HCT116 (cell line): ENCODE results near the gene CACNA1C. TPM values are rescaled to one million over a fixed set of nuclear protein-coding genes. Genes with fewer than 3 reads are reported as not detected.

Source experiments
- ATAC-seq: fragments of 200-7000 bp; cut with Tn5 transposase; 2 replicates; pipeline ENCODE4 v1.9.1; 2020; ENCODE audit warnings: mild to moderate bottlenecking, moderate library complexity
- BruUV-seq: library from RNA; stranded (reverse); fragments of 400-500 nt; replicated peaks from 2 replicates; lab custom pipeline; 2021; lab: Mats Ljungman, UMichigan
- CTCF ChIA-PET: fragments of 300-600 bp; sonication (Branson Sonifier 250); formaldehyde crosslinking; loops from one replicate; lab custom pipeline; 2021; ENCODE audit warnings: antibody characterized with exemption; lab: Charles Lee
- POLR2A ChIA-PET: fragments of 300-600, 350-600 bp; sonication (Branson Sonifier 250); formaldehyde crosslinking; loops from one replicate; lab custom pipeline; 2021; ENCODE audit warnings: antibody characterized with exemption; lab: Charles Lee
- RAD21 ChIA-PET, 2 experiments: fragments of 300-600 bp; sonication (Branson Sonifier 250); formaldehyde crosslinking; loops; one replicate each; lab custom pipeline; 2023; ENCODE audit warnings: low total read pairs in 2 of 2; ENCODE audit not compliant: uncharacterized antibody in 2 of 2, unreplicated experiment in 2 of 2, low non-redundant PET in 1 of 2; lab: Charles Lee
- DNase-seq: peaks from one replicate; pipeline ENCODE4 v3.0.0-alpha.2; 2010; ENCODE audit warnings: low read depth, low spot score
- H2AFZ ChIP-seq: fragments of 200-600 bp; shearing (Covaris generic), sonication (generic); 2 replicates; pipeline ENCODE4 v1.6.1; 2017; ENCODE audit warnings: low read depth, mixed run types, mixed read lengths, antibody characterized with exemption, low read length; ENCODE audit not compliant: poor library complexity, severe bottlenecking
- H3K27ac ChIP-seq: 2 replicates; pipeline ENCODE4 v1.5.1; 2012; ENCODE audit warnings: low read depth, low read length
- H3K27me3 ChIP-seq: fragments of 200-600 bp; sonication (generic); 2 replicates; pipeline ENCODE4 v1.6.1; 2016; ENCODE audit warnings: mixed run types, low read length, mixed read lengths; ENCODE audit not compliant: insufficient read depth
- H3K36me3 ChIP-seq, 2 experiments: fragments of 200-500 bp in 1 of 2; fragments of 200-600 bp in 1 of 2; sonication (Bioruptor generic) in 1 of 2; sonication (generic) in 1 of 2; 2 replicates each; pipeline versions ENCODE4 v1.5.1 to v1.6.1; 2014 to 2016; ENCODE audit warnings: low read length in 2 of 2, inconsistent platforms in 1 of 2, mixed read lengths in 1 of 2, mixed run types in 1 of 2; ENCODE audit not compliant: insufficient read depth in 2 of 2, control insufficient read depth in 1 of 2
- H3K4me1 ChIP-seq, 2 experiments: fragments of 200-600 bp in 1 of 2; sonication (generic) in 1 of 2; 2 replicates each; pipeline versions ENCODE4 v1.5.1 to v1.6.1; 2012 to 2017; ENCODE audit warnings: low read length in 2 of 2, inconsistent platforms in 1 of 2, mild to moderate bottlenecking in 1 of 2, mixed read lengths in 1 of 2, mixed run types in 1 of 2, moderate library complexity in 1 of 2; ENCODE audit not compliant: insufficient read depth in 2 of 2, control insufficient read depth in 1 of 2
- H3K4me2 ChIP-seq: fragments of 200-600 bp; sonication (generic); 2 replicates; pipeline ENCODE4 v1.6.1; 2017; ENCODE audit warnings: mixed run types, low read length, mixed read lengths
- H3K4me3 ChIP-seq, 2 experiments: fragments of 200-600 bp in 1 of 2; sonication (generic) in 1 of 2; replicated peaks in 1 of 2; 2 replicates each; pipeline ENCODE4 v1.5.1; 2011 to 2016; ENCODE audit warnings: low read length in 2 of 2, control low read depth in 1 of 2, low read depth in 1 of 2, mild to moderate bottlenecking in 1 of 2, mixed read lengths in 1 of 2, mixed run types in 1 of 2
- H3K79me2 ChIP-seq: fragments of 200-600 bp; sonication (generic); 2 replicates; pipeline ENCODE4 v1.6.1; 2017; ENCODE audit warnings: mild to moderate bottlenecking, mixed run types, low read length, moderate library complexity, mixed read lengths; ENCODE audit not compliant: insufficient read depth
- H3K9ac ChIP-seq: fragments of 200-600 bp; sonication (generic); 2 replicates; pipeline ENCODE4 v1.6.1; 2016; ENCODE audit warnings: low read length, mixed read lengths
- H3K9me2 ChIP-seq: fragments of 200-600 bp; sonication (generic), shearing (Covaris generic); 2 replicates; pipeline ENCODE4 v1.6.1; 2017; ENCODE audit warnings: mixed run types, mild to moderate bottlenecking, moderate library complexity; ENCODE audit not compliant: insufficient read depth
- H3K9me3 ChIP-seq, 2 experiments: fragments of 200-500 bp in 1 of 2; fragments of 200-600 bp in 1 of 2; sonication (Bioruptor generic) in 1 of 2; sonication (generic) in 1 of 2; 2 replicates each; pipeline ENCODE4 v1.6.1; 2014 to 2017; ENCODE audit warnings: low read length in 2 of 2, mixed read lengths in 2 of 2, inconsistent platforms in 1 of 2, low read depth in 1 of 2, mild to moderate bottlenecking in 1 of 2, mixed run types in 1 of 2, moderate library complexity in 1 of 2; ENCODE audit not compliant: control insufficient read depth in 1 of 2, insufficient read depth in 1 of 2
- H4K20me1 ChIP-seq: fragments of 200-600 bp; sonication (generic), shearing (Covaris generic); 2 replicates; pipeline ENCODE4 v1.6.1; 2017; ENCODE audit warnings: mixed run types, mild to moderate bottlenecking, moderate library complexity; ENCODE audit not compliant: insufficient read depth
- CBX3 ChIP-seq: IDR thresholded peaks from 2 replicates; pipeline ENCODE4 v1.6.1; 2012; ENCODE audit warnings: low read depth
- EGR1 ChIP-seq: IDR thresholded peaks from 2 replicates; pipeline ENCODE4 v1.6.1; 2012; ENCODE audit warnings: low read depth
- POLR2A ChIP-seq: IDR thresholded peaks from 2 replicates; pipeline ENCODE4 v1.7.0; 2011; ENCODE audit warnings: borderline replicate concordance; ENCODE audit not compliant: insufficient read depth, insufficient read length; ENCODE audit errors: extremely low read depth
- POLR2AphosphoS5 ChIP-seq: IDR thresholded peaks from 2 replicates; pipeline ENCODE4 v1.6.1; 2011; ENCODE audit warnings: mild to moderate bottlenecking, low read depth, low read length, moderate library complexity
- RAD21 ChIP-seq: IDR thresholded peaks from 2 replicates; pipeline ENCODE4 v1.6.1; 2012; ENCODE audit warnings: low read depth, mild to moderate bottlenecking
- SIN3A ChIP-seq: IDR thresholded peaks from 2 replicates; pipeline ENCODE4 v1.6.1; 2012; ENCODE audit warnings: low read depth
- SP1 ChIP-seq: IDR thresholded peaks from 2 replicates; pipeline ENCODE4 v1.6.1; 2012; ENCODE audit warnings: low read depth
- SRF ChIP-seq: IDR thresholded peaks from 2 replicates; pipeline ENCODE4 v1.6.1; 2012; ENCODE audit warnings: low read depth
- TCF7L2 ChIP-seq: IDR thresholded peaks from 2 replicates; pipeline ENCODE4 v1.7.0; 2011; ENCODE audit warnings: borderline replicate concordance, inconsistent platforms; ENCODE audit not compliant: insufficient read depth, insufficient read length; ENCODE audit errors: extremely low read depth
- YY1 ChIP-seq: IDR thresholded peaks from 2 replicates; pipeline ENCODE4 v1.6.1; 2011; ENCODE audit warnings: low read length, low read depth, moderate library complexity, mild to moderate bottlenecking; ENCODE audit not compliant: insufficient replicate concordance; ENCODE audit errors: extremely low read depth
- ZFX ChIP-seq: fragments of 450-650 bp; IDR thresholded peaks from 2 replicates; pipeline ENCODE4 v1.6.1; 2017
- ZNF274 ChIP-seq: fragments of 200-500 bp; sonication (Bioruptor generic); IDR thresholded peaks from 2 replicates; pipeline ENCODE4 v1.6.1; 2014; ENCODE audit warnings: mild to moderate bottlenecking, low read depth, low read length, inconsistent platforms
- intact Hi-C: fragments of 100-400 bp; cut with micrococcal nuclease; formaldehyde crosslinking; loops from 2 replicates; pipeline ENCODE4 v1.10.0; 2022
- total RNA-seq: library from RNA; stranded (reverse); gene quantifications from one replicate; pipeline ENCODE4 v1.2.1, GENCODE V29; 2021; ENCODE audit not compliant: unreplicated experiment
- TF ChIP-seq, protein P1 (sequence below): IDR thresholded peaks from 2 replicates; pipeline ENCODE4 v1.6.1; 2012

The CACNA1C gene
- total RNA-seq, 1 experiment from 2014 or later, result 0.05 TPM

- H3K4me1 ChIP-seq, result no peaks in the 10 kb centered on the region
- H4K20me1 ChIP-seq, result no peaks in the 10 kb centered on the region
- RAD21 ChIA-PET, result no interaction called here
- H3K9ac ChIP-seq, result no peak overlapping the region
- H3K4me3 ChIP-seq, result no peak overlapping the region
- no peak overlapping the region for H3K4me2 ChIP-seq
- peaks cover 18% of the 10 kb centered on the region; the same call in 1 of the 2 replicates for H3K27me3 ChIP-seq
- TF ChIP-seq CBX3, result no peak
- no peak for TF ChIP-seq EGR1
- no peak for TF ChIP-seq POLR2AphosphoS5
- TF ChIP-seq ZNF274, result no peak
- no peak for TF ChIP-seq SRF
- TF ChIP-seq SP1, result no peak
- TF ChIP-seq TCF7L2, result no peak
- TF ChIP-seq YY1, result no peak
- TF ChIP-seq, all 23 proteins: peak for 0
- Histone ChIP-seq H2AFZ (no peak overlapping the region), H3K79me2 (no peaks in the 10 kb centered on the region), H3K9me2 (no peaks in the 10 kb centered on the region), H3K36me3 (no peaks in the 10 kb centered on the region), H3K27ac (no peak overlapping the region), H3K9me3 (no peaks in the 10 kb centered on the region)
- ChIA-PET POLR2A (no interaction called here), CTCF (no interaction called here)
- DNase-seq, result no peak
- no peak for ATAC-seq
- intact Hi-C loops, result no loop called here
- BruUV-seq, result no TSS peak
These were observed 455.0 kb downstream of the CACNA1C start for GRCh38 chr12:2507814-2508213.

DNA sequence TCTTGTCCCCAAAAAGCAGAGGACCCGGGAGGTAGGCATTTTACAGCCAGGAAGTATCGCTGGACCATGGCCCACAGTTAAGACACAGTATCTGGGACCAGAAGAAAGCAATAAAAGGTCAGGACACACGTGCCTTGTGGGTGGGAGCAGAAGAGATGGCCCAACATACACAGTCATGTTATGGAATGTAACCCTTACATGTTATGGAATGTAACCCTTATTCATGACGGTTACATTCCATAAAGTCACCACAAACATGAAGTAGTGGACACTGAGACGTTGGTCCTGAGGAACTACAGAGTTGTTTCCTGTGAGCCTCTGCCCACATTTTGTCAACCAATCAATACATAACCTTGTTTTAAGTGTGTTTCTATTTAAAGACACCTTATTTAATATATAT, 456.4 kb downstream of the CACNA1C start:
- BruUV-seq, result no TSS peak
- intact Hi-C loops, result no loop called here
- CTCF ChIA-PET, result no interaction called here
- TF ChIP-seq RAD21 (no peak), SP1 (no peak), ZNF274 (no peak), YY1 (no peak), ZFX (no peak), EGR1 (no peak), SIN3A (no peak), POLR2A (no peak)
- TF ChIP-seq, protein P1, sequence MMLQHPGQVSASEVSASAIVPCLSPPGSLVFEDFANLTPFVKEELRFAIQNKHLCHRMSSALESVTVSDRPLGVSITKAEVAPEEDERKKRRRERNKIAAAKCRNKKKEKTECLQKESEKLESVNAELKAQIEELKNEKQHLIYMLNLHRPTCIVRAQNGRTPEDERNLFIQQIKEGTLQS, result no peak
- ATAC-seq (no peak), DNase-seq (no peak)
- H3K9me2 ChIP-seq, result no peaks in the 10 kb centered on the region
- H3K36me3 ChIP-seq, result no peaks in the 10 kb centered on the region
- no peaks in the 10 kb centered on the region for H4K20me1 ChIP-seq
- no peaks in the 10 kb centered on the region for H3K9me3 ChIP-seq
- no peak overlapping the region for H2AFZ ChIP-seq
- RAD21 ChIA-PET, result no interaction called here
- POLR2A ChIA-PET, result no interaction called here
- no peak overlapping the region for H3K9ac ChIP-seq
- no peak overlapping the region for H3K4me3 ChIP-seq
- no peaks in the 10 kb centered on the region for H3K4me1 ChIP-seq
- H3K27me3 ChIP-seq, result peaks cover 26% of the 10 kb centered on the region
- no peaks in the 10 kb centered on the region for H3K79me2 ChIP-seq
- H3K4me2 ChIP-seq, result no peak overlapping the region
- no peak overlapping the region for H3K27ac ChIP-seq
